Measurements from ENCODE around the gene XRRA1. TPM values are rescaled to one million over a fixed set of nuclear protein-coding genes. Genes with fewer than 3 reads are reported as not detected.
"Not testable (repeated sequence)": the region's sequence is repeated elsewhere in the genome, so short reads cannot be mapped to it uniquely, and the experiment has no call there.

XRRA1 gene
- total RNA-seq, 1 donor from 2014 or later = 13.0 TPM

DNA sequence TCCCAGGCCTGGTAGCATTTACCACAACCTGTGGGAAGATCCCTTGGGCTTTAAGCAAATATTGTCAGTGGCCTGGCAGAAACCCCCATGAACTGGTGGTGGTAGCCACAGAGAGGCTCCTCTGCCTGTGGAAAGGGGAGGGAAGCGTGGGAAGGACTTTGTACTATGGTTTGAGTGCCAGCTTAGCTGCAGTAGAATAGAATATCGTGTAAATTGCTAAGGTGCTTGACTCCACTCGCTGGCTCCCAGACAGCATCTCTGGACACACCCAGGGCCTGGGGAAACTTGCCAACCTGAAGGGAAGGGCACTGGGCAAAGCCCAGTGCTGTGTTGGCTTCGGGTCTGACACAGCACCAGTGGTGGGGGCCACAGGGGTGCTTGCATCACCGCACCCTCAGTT, 52.6 kb downstream of the XRRA1 start:
- DNase-seq (ENCODE audit: low read depth) = no peak

GRCh38 chr11:74895340-74896116, 53.4 kb downstream of the XRRA1 start:
- no peak for DNase-seq (ENCODE audit: low read depth)

DNA sequence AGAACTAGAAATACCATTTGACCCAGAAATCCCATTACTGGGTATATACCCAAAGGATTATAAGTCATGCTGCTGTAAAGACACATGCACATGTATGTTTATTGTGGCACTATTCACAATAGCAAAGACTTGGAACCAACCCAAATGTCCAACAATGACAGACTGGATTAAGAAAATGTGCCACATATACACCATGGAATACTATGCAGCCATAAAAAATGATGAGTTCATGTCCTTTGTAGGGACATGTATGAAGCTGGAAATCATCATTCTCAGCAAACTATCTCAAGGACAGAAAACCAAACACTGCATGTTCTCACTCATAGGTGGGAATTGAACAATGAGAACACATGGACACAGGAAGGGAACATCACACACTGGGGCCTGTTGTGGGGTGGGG, 55.9 kb downstream of the XRRA1 start:
- not testable (repeated sequence) for DNase-seq (ENCODE audit: low read depth)

- no peak for DNase-seq (ENCODE audit: low read depth)
These were observed 71.8 kb downstream of the XRRA1 start for GRCh38 chr11:74877132-74877531.

DNA sequence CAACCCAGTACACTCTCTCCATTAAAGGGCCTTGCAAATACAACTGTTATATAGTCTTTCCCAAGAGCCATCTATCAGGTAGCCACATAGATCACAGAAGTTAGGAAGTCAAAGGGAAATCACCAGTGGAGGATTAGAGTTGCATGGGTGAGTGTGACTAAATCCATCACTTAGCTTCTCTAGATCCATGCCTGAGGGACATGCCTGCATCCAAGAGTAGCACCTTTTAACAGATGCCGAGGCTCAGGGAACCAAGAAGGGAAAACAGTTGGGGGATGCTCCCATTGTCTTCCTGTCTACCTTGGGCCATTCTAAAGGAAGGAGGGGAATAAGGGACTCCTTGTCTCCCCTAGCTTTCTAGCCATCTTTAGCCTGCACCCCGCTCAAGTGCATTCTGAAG, 77.9 kb downstream of the XRRA1 start:
- DNase-seq (ENCODE audit: low read depth) = peak; percentile 12

- no peak for DNase-seq (ENCODE audit: low read depth)
These were observed 78.4 kb downstream of the XRRA1 start for GRCh38 chr11:74870485-74870884.

- peak; percentile 3 for DNase-seq (ENCODE audit: low read depth)
These were observed 82.3 kb downstream of the XRRA1 start for GRCh38 chr11:74866557-74866956.

DNA sequence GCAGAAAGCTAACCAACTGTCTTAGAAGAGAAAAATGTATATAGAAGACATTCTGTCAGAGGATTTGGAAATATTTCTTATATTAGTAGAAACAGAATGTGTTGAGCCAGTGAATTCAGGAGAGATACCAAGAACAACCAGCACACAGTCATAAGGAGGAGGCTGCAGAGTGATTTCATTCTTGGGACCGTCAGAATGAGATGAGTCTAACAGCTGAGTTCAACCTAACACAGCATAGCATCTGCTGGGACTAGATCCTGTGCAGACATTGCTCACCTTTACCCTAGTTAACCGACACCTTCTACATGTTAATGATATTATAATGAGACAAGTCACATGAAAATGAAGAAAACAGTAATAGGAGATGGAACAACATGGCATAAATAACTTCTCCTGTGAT, 85.5 kb downstream of the XRRA1 start:
- no peak for DNase-seq (ENCODE audit: low read depth)

DNA sequence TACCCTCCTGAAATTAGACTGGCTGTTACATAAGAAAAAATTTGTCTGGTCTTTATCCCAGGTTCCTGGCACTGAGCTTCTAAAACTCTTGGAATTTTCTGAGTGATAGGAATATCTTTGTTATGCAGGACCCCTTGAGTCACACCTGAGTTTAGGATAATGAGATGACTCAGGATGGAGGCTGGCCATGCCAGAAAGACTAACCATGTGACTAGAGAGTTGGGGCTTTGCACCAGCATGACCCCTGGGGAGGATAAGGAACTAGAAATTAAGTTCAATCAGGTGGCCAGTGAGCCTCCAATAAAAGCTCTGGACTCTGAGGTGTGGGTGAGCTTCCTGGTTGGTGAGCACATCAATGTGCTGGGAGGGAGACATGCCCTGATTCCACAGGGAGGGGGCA, 88.1 kb downstream of the XRRA1 start:
- no peak for DNase-seq (ENCODE audit: low read depth)

DNA sequence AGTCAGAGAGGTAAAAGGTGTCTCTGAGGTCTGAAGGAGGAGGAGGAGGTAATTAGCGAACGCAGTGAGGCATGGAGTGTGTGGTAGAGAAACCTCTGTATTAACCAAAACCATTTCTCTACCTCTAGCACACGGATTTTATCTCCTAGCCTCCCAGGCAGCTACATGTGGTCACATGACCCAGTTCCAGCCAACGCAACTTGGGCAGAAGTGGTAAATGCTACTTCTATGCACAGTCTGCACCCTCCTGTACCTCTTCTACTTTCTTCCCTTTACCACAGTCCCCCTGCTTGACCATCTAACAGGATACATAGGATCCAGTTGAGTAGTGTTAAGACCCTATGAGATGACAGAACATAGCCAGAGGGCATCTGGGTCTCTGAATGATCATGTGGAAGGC, 95.7 kb downstream of the XRRA1 start:
- DNase-seq (ENCODE audit: low read depth) = no peak

DNA sequence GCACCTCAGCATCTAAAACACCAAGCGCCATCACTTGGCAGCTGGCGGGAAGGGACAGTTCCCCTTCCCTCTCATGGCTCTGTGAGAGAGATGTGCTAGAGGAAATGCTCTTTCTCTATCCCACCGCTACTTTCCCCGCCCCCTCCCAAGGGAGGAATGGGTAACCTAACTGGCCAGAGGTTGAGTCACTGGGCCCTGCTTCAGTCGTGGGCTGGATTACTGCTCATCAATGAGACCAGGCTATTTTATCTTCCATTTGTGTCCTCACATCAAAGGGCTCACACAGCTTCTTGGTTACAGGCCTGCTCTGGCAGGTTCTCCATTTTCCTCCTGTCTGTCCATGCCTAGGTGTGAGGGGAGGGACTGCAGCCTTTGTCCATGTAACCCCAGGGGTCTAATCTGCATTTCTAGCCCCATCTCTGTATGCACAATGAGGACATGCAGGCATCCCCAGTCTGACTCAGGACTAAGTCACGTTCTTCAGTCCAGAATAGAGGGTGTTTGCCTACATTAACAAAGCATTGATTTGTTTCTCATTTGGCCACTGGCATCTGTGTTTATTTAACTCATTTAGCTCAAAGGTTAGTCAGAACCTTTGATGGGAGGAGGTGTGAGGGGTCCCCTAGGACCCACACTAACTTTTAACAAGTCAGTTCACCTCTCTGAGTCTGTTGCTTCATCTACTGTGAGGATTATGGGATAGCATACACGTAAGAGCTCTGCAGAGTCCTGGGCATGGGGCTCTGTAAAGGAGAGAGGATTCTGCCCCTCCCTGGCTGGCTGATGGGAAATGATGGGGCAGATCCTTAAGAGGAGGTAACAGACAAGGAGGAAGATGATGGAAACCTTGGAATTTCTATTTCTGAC, 99.1 kb downstream of the XRRA1 start:
- peak; percentile 62 for DNase-seq (ENCODE audit: low read depth)

- no peak for DNase-seq (ENCODE audit: low read depth)
These were observed 101.0 kb downstream of the XRRA1 start for GRCh38 chr11:74847895-74848294.

GRCh38 chr11:74847395-74847794, 101.5 kb downstream of the XRRA1 start:
- DNase-seq (ENCODE audit: low read depth) = no peak

DNA sequence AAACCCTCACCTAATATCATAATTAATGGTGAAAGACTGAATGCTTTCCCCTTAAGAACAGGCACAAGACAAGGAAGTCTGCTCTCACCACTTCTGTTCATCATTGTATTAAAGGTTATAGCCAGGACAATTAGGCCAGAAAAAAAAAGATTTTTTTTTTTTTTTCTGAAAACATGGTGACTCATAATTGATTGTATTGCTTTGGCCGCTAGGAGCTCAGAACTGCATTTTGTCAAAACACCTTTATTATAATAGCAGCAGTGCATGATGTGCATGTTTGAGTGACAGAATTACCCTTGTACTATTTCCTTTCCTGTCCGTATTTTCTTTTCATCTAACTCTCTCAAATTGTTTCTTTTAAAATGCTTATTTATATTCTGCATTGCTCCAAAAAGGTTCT, 102.1 kb downstream of the XRRA1 start:
- no peak for DNase-seq (ENCODE audit: low read depth)

DNA sequence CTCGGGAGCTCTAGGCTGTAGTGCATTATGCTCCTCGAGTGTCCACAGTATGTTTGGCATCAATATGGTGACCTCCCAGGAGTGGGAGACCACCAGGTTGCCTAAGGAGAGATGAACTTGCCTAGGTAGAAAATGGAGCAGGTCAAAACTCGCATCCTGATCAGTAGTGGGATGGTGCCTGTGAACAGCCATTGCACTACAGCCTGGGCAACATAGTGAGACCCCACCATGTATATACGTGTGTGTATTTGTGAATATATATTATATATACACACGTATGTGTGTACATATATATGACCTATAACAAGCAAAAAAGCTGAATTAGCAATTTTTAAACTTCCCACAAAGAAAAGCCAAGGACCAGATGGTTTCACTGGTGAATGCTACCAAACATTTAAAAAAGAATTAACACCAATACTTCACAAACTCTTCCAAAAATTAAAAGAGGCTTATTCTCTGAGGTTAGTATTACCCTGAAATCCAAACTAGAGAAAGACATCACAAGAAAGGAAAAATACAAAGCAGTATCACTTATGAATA, 102.8 kb downstream of the XRRA1 start:
- DNase-seq (ENCODE audit: low read depth) = no peak

DNA sequence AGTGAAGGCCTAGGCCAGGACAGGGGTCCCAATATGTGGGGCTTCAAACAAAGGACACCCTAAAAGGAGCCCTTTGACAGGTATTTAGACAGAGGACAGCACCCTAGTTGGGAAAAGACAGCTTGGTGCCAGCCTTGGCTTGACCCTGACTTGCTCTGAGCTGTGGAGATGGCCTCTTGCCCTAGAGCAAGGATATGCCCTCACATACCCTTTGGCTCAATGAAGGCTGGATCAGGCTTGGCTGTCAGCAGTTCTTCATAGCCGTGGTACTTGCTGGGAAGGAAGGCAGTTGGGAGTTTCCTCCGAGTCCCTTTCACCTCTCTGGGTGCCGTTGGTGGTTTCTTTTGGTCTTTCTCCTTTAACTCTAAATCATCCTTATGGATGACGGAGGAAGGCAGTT, 104.0 kb downstream of the XRRA1 start:
- DNase-seq (ENCODE audit: low read depth) = no peak

- no peak for DNase-seq (ENCODE audit: low read depth)
These were observed 104.8 kb downstream of the XRRA1 start for GRCh38 chr11:74844072-74844471.

DNA sequence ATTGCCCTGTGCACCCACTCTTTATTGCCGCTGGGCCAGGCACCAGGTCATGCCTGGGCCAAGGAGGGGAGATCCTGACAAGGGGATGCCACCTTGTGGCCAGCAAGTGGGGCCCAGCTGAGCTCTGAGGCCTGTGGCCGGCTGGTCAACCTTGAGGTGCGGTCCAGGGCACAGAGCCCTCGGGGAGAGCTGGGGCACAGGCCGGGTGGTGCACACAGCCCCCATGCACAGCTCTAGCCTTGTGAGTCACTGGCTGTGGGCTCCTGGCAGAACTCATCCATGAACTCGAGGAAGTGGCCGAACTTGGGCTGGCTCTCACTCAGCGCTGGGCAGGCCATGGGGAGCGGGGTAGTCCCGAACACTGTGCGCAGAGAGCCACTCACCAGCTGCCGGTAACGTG, 105.9 kb downstream of the XRRA1 start:
- DNase-seq (ENCODE audit: low read depth) = no peak

DNA sequence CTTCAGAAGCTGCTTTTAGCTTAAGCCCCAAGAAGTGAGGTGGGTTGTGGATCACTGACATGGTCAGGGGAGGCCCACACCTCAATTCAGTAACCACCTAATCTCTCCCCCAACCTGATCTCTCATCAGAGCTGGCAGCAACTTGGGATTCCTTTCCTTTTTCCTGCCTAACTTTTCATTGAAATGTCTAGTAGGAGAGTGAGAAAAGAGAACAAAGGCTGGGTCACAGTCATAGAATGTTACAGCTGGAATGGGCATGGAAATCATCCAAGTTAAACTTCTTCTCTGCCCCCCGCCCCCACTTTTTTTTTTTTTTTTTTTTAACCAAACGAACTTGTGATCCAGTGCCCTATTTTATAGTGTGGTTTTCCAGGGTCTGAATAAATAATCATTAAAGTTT, 108.4 kb downstream of the XRRA1 start:
- no peak for DNase-seq (ENCODE audit: low read depth)

- no peak for DNase-seq (ENCODE audit: low read depth)
These were observed 108.9 kb downstream of the XRRA1 start for GRCh38 chr11:74839971-74840370.

- no peak for DNase-seq (ENCODE audit: low read depth)
These were observed 109.4 kb downstream of the XRRA1 start for GRCh38 chr11:74839446-74839845.

DNA sequence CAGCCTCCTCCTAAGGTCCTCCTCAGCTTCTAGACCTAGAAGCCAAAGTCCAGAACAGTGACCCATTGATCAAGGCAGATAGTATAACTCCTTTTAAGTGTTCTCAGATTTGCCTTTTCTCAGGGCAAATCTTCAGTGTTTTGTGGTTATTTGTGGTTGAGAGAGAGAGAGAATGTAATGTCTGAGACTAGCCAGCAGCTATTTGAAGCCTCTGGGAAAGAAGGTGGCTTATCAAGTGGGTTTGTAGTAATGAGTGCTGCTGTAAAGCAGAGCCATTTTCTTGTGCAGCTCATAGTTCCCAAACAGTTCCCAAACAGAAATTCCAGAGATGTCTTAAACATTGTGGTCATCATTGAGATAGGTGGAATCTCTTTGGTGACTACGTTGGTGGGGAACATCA, 110.7 kb downstream of the XRRA1 start:
- peak; percentile 12 for DNase-seq (ENCODE audit: low read depth)
